DOHH2 (cell line): ENCODE results near the gene FXYD6.
"Not testable (repeated sequence)": the region's sequence is repeated elsewhere in the genome, so short reads cannot be mapped to it uniquely, and the experiment has no call there.

Source experiments
- H3F3A ChIP-seq: fragments of 200-600 bp; sonication (generic), shearing (Covaris generic); 2 replicates; pipeline ENCODE4 v1.6.0; 2016; ENCODE audit warnings: antibody characterized with exemption, mild to moderate bottlenecking; ENCODE audit not compliant: control insufficient read depth, insufficient read depth
- H3K27ac ChIP-seq: fragments of 200-600 bp; sonication (generic); 2 replicates; pipeline ENCODE4 v1.5.1; 2014; ENCODE audit warnings: low read depth, mild to moderate bottlenecking, low read length, moderate library complexity
- H3K27me3 ChIP-seq: fragments of 200-600 bp; sonication (generic); 2 replicates; pipeline ENCODE4 v1.6.1; 2014; ENCODE audit warnings: mild to moderate bottlenecking, low read length, mixed read lengths; ENCODE audit not compliant: control insufficient read depth
- H3K36me3 ChIP-seq: fragments of 200-600 bp; sonication (generic); 2 replicates; pipeline ENCODE4 v1.6.1; 2014; ENCODE audit warnings: mild to moderate bottlenecking, low read length, moderate library complexity, mixed read lengths; ENCODE audit not compliant: control insufficient read depth
- H3K4me1 ChIP-seq: fragments of 200-600 bp; sonication (generic); 2 replicates; pipeline ENCODE4 v1.6.1; 2014; ENCODE audit warnings: mild to moderate bottlenecking, low read length, mixed read lengths; ENCODE audit not compliant: control insufficient read depth
- H3K4me2 ChIP-seq: fragments of 200-600 bp; sonication (generic); 2 replicates; pipeline ENCODE4 v1.6.0; 2014; ENCODE audit warnings: mild to moderate bottlenecking, low read length, moderate library complexity
- H3K4me3 ChIP-seq: fragments of 200-600 bp; sonication (generic); 2 replicates; pipeline ENCODE4 v1.5.1; 2014; ENCODE audit warnings: mild to moderate bottlenecking, low read length, mixed read lengths
- H3K79me2 ChIP-seq: fragments of 200-600 bp; sonication (generic); 2 replicates; pipeline ENCODE4 v1.6.1; 2014; ENCODE audit warnings: mild to moderate bottlenecking, low read length, mixed read lengths; ENCODE audit not compliant: control insufficient read depth
- H3K9me2 ChIP-seq: fragments of 200-600 bp; sonication (generic); replicated peaks from 2 replicates; pipeline ENCODE4 v1.6.1; 2014; ENCODE audit warnings: mild to moderate bottlenecking, low read length, mixed read lengths; ENCODE audit not compliant: control insufficient read depth
- H3K9me3 ChIP-seq: fragments of 200-600 bp; sonication (generic); 2 replicates; pipeline ENCODE4 v1.6.1; 2014; ENCODE audit warnings: antibody characterized with exemption, low read length, mixed read lengths; ENCODE audit not compliant: control insufficient read depth, insufficient read depth
- H4K20me1 ChIP-seq: fragments of 200-600 bp; sonication (generic); 2 replicates; pipeline ENCODE4 v1.6.0; 2014; ENCODE audit warnings: low read depth, mild to moderate bottlenecking, antibody characterized with exemption, low read length, moderate library complexity; ENCODE audit not compliant: control insufficient read depth, insufficient read depth
- CTCF ChIP-seq: fragments of 200-600 bp; sonication (generic); IDR thresholded peaks from one replicate; pipeline ENCODE4 v1.5.1; 2014; ENCODE audit warnings: antibody characterized with exemption, mild to moderate bottlenecking, low read depth, low read length; ENCODE audit not compliant: poor library complexity, severe bottlenecking
- EZH2phosphoT487 ChIP-seq: fragments of 200-600 bp; sonication (generic); IDR thresholded peaks from 2 replicates; pipeline ENCODE4 v1.6.1; 2017; ENCODE audit warnings: borderline replicate concordance, mild to moderate bottlenecking, antibody characterized with exemption, low read length, moderate library complexity, mixed read lengths

The FXYD6 gene

DNA sequence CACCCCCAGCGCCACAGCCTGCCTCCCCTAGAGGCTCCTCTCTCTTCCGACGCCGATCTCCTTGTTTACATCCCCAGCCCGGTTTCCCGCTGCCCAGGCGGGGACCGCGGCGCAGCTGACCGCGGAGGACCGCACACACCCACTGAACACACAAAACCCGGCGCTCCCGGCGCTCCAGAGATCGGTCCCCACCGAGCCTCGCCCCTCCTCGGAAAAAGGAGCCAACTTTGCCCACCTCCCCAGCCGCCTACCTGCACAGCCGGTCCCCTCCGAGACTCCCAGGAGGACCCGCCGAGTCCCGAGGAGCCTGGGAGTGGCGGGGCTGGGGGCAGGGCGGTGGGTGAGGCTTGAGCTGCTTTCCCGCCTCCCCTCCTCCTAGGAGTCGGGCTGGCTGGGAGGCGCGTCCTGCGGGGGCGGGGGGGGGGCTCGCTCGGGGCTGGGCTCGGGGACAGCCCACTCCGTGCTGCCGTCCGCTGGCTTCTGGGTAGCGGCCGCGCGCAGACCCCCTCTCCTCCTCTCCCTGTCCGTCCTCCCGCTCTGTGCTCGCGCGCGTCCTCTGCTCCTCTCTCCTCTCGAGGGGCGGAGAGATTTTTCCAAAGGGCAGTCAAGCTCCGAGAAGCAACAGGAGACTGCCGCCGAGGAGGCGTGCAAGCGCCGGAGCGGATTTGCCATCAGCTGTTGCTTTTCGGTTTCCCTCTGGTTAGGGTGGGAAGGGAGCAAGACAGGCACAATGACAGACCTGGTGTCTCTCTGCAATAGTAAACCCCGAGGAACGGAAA, at the start of gene FXYD6:
TSS of gene FXYD6 (minus strand) at position 318 of the 779 bp plus-strand sequence. CDS start 33,882 bp downstream, outside the sequence.
- no peaks in the 10 kb centered on the region for H3K9me3 ChIP-seq
- H3K9me2 ChIP-seq, result no peaks in the 10 kb centered on the region
- H3K27ac ChIP-seq, result no peak within 1 kb of the TSS
- H4K20me1 ChIP-seq, result no peaks in the 10 kb centered on the region
- H3K36me3 ChIP-seq, result no peaks in the 10 kb centered on the region
- no peak within 1 kb of the TSS for H3K4me2 ChIP-seq
- H3K27me3 ChIP-seq, result peaks cover 59% of the 10 kb centered on the region
- no peaks in the 10 kb centered on the region for H3K79me2 ChIP-seq
- no peaks in the 10 kb centered on the region for H3K4me1 ChIP-seq
- no peak for TF ChIP-seq CTCF
- TF ChIP-seq EZH2phosphoT487, result peak; percentile 75; the same call in 1 of the 2 replicates
- H3F3A ChIP-seq, result no peaks in the 10 kb centered on the region
- H3K4me3 ChIP-seq, result no peak within 1 kb of the TSS

DNA sequence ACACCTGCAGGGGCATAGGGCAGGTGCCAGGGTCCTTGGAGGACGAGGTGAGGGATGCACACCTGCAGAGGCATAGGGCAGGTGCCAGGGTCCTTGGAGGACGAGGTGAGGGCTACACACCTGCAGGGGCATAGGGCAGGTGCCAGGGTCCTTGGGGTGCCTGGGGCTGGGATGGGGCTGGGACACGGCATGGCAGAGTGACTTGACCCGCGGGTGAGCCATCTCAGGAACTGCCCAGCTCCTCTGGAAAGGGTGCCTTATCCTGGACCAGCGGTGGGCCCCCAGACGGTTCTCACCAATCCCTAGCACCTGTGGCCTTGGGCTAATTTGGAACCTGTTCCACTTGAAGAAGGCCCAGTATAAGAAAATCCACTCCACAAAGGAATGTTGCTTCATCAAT, 49.7 kb upstream of the FXYD6 start:
- not testable (repeated sequence) for H3K9me2 ChIP-seq, H3K27me3 ChIP-seq, H4K20me1 ChIP-seq, H3K79me2 ChIP-seq, H3K4me3 ChIP-seq, H3K4me2 ChIP-seq, H3K27ac ChIP-seq, H3F3A ChIP-seq, H3K9me3 ChIP-seq, H3K36me3 ChIP-seq
- H3K4me1 ChIP-seq, result peaks cover 16% of the 10 kb centered on the region

DNA sequence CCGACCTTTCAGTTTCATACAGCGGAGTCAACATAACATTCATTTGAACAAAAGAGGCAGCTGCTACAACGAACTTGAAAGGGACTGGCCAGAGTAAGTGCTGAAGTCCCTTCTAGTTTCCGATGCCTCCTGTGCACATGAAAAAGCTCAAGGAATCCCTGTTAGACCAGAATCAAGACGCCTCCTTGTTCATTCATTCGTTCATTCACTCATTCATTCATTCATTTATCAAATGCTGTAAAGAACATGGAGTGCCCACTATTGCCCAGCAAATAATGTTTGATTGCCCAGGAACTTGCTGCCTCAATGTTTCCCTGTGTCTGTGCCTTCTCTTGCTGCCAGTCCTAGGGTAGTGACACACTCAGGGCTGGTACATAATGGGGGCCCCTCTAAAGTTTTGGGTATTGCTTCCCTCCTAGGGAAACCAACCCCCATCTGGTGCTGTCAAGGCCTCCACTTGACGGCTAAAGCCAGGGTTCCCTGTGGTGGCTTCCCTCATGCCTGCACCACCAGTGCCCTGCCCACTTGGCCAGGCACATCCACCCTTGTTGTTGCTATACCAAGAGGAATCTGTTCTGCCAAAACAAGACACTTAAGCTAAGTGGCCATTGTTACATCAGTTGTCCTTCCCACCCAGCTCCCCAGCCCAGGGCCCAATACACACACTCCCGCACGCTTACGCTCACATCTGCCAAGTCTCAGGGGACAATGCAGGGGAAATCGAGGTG, 48.9 kb upstream of the FXYD6 start:
- Histone ChIP-seq H3K79me2 (no peaks in the 10 kb centered on the region), H3K36me3 (no peaks in the 10 kb centered on the region), H3K9me3 (no peaks in the 10 kb centered on the region), H3F3A (no peaks in the 10 kb centered on the region), H4K20me1 (no peaks in the 10 kb centered on the region), H3K4me2 (no peak overlapping the region), H3K27me3 (no peaks in the 10 kb centered on the region), H3K27ac (no peak overlapping the region), H3K4me1 (peaks cover 8% of the 10 kb centered on the region), H3K4me3 (no peak overlapping the region), H3K9me2 (no peaks in the 10 kb centered on the region)
- no peak for TF ChIP-seq CTCF
- no peak for TF ChIP-seq EZH2phosphoT487

DNA sequence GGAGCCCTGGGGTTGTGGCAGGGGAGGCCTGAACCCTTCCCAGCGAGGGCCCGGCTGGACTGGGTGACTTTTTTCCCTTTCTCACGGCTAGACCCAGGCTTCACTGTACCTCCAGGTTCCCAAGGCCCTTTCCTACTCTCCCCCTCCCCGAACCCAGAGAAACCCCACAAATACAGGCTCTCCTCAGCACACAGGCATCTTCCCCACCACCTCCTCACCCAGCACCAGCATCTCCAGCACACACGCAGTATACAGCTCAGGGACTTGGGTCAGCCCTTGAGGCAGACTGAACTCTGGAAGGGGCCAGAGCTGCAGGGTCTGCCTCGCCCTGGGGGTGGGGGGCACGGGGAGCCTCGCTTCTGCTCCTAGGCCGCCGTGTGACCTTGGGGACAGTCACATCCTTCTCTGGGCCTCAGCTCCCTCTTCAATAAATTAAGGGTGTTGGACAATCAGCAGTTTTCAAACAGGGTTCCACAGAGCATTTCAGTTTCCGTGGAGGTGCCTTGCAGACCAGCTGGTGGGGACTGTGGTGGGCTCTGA, 48.2 kb upstream of the FXYD6 start:
- no peak overlapping the region for H3K27ac ChIP-seq
- peaks cover 5% of the 10 kb centered on the region for H3K4me1 ChIP-seq
- H3K79me2 ChIP-seq, result no peaks in the 10 kb centered on the region
- no peaks in the 10 kb centered on the region for H3F3A ChIP-seq
- no peaks in the 10 kb centered on the region for H3K36me3 ChIP-seq
- H3K27me3 ChIP-seq, result no peaks in the 10 kb centered on the region
- no peaks in the 10 kb centered on the region for H4K20me1 ChIP-seq
- no peaks in the 10 kb centered on the region for H3K9me2 ChIP-seq
- TF ChIP-seq EZH2phosphoT487, result no peak
- no peak for TF ChIP-seq CTCF
- no peak overlapping the region for H3K4me2 ChIP-seq
- no peaks in the 10 kb centered on the region for H3K9me3 ChIP-seq
- no peak overlapping the region for H3K4me3 ChIP-seq
